ENCODE results near the gene GUCY1A1. TPM values are rescaled to one million over a fixed set of nuclear protein-coding genes. Genes with fewer than 3 reads are reported as not detected.

GUCY1A1 gene
- total RNA-seq, 3 donors from 2014 or later, result 8.2 to 75.8 (median 57.0) TPM

DNA sequence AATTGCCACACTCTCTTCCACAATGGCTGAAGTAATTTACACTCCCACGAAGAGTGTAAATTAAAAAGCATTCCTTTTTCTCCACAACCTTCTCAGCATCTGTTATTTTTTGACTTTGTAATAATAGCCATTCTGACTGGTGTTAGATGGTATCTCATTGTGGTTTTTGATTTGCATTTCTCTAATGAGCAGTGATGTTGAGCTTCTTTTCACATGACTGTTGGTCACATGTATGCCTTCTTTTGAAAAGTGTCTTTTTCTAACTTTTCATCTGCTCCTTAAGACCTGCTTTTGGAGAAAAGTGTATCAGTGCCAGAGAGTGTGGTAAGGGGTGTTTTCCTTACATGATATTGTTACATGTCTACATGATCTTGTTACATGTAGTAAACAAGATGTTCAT, 25.7 kb downstream of the GUCY1A1 start:
- H3K9me3 ChIP-seq, result no peaks in the 10 kb centered on the region
- no peaks in the 10 kb centered on the region for H3K27me3 ChIP-seq
- no peaks in the 10 kb centered on the region for H3K36me3 ChIP-seq
- H3K4me1 ChIP-seq, result no peaks in the 10 kb centered on the region
- H3K4me3 ChIP-seq, result no peak overlapping the region
- TF ChIP-seq POLR2A (IDR thresholded peaks at IDR 0.05) (no peak), CTCF (IDR thresholded peaks at IDR 0.05) (no peak), POLR2AphosphoS5 (IDR thresholded peaks at IDR 0.05) (no peak)
- intact Hi-C loops (cut with DNase I; ENCODE audit: low total_unique reads), result no loop called here
- no peak for DNase-seq (ENCODE audit: low spot score in 2 of 2)
- peak overlapping the region; percentile 48 to 62 for H3K27ac ChIP-seq

- H3K27ac ChIP-seq, result peak overlapping the region; percentile 48 to 62
- no peaks in the 10 kb centered on the region for H3K27me3 ChIP-seq
- DNase-seq (ENCODE audit: low spot score in 2 of 2), result no peak
- peaks cover 0 to under 1% of the 10 kb centered on the region in 2 donors for H3K9me3 ChIP-seq
- TF ChIP-seq POLR2AphosphoS5 (IDR thresholded peaks at IDR 0.05), result no peak
- no peak for TF ChIP-seq CTCF (IDR thresholded peaks at IDR 0.05)
- TF ChIP-seq POLR2A (IDR thresholded peaks at IDR 0.05), result no peak
- no peaks in the 10 kb centered on the region for H3K36me3 ChIP-seq
- intact Hi-C loops (cut with DNase I; ENCODE audit: low total_unique reads), result no loop called here
- no peak overlapping the region for H3K4me3 ChIP-seq
- H3K4me1 ChIP-seq, result no peaks in the 10 kb centered on the region
These were observed 26.5 kb downstream of the GUCY1A1 start for GRCh38 chr4:155693015-155693663.

GRCh38 chr4:155694100-155694785, 27.6 kb downstream of the GUCY1A1 start:
- Histone ChIP-seq H3K4me1 (no peaks in the 10 kb centered on the region), H3K27me3 (no peaks in the 10 kb centered on the region), H3K4me3 (no peak overlapping the region), H3K9me3 (peaks cover 0 to 12% of the 10 kb centered on the region in 2 donors), H3K27ac (peak overlapping the region; percentile 6 to 39), H3K36me3 (no peaks in the 10 kb centered on the region)
- intact Hi-C loops (cut with DNase I; ENCODE audit: low total_unique reads), result no loop called here
- no peak for DNase-seq (ENCODE audit: low spot score in 2 of 2)
- TF ChIP-seq CTCF (IDR thresholded peaks at IDR 0.05) (no peak), POLR2A (IDR thresholded peaks at IDR 0.05) (no peak), POLR2AphosphoS5 (IDR thresholded peaks at IDR 0.05) (no peak)

- intact Hi-C loops (cut with DNase I; ENCODE audit: low total_unique reads), result no loop called here
- no peak overlapping the region for H3K27ac ChIP-seq
These were observed 29.6 kb downstream of the GUCY1A1 start for GRCh38 chr4:155696226-155696625.

More at GRCh38 chr4:155696226-155696625, 29.6 kb downstream of the GUCY1A1 start:
- no peaks in the 10 kb centered on the region for H3K27me3 ChIP-seq
- no peaks in the 10 kb centered on the region for H3K4me1 ChIP-seq
- H3K36me3 ChIP-seq, result no peaks in the 10 kb centered on the region
- peaks cover 0 to 13% of the 10 kb centered on the region in 2 donors for H3K9me3 ChIP-seq
- no peak for TF ChIP-seq CTCF (IDR thresholded peaks at IDR 0.05)
- no peak for TF ChIP-seq POLR2AphosphoS5 (IDR thresholded peaks at IDR 0.05)
- TF ChIP-seq POLR2A (IDR thresholded peaks at IDR 0.05), result no peak
- H3K4me3 ChIP-seq, result no peak overlapping the region
- DNase-seq (ENCODE audit: low spot score in 2 of 2), result no peak
